GM12892 (cell line): Measurements from ENCODE around the gene NRARP.

Source experiments
- DNase-seq: peaks from one replicate; pipeline ENCODE4 v3.0.0; 2011; ENCODE audit not compliant: insufficient read length
- FAIRE-seq: peaks from 2 replicates; lab custom pipeline; 2011; peaks lifted over from hg19 to GRCh38; lab: Jason Lieb, UNC
- POLR2A ChIP-seq: IDR thresholded peaks from 2 replicates; pipeline ENCODE4 v1.6.1; 2011; ENCODE audit warnings: low read depth, low read length, control low read depth
- POLR2AphosphoS5 ChIP-seq: IDR thresholded peaks from 2 replicates; pipeline ENCODE4 v1.6.1; 2011; ENCODE audit warnings: low read depth, low read length, control low read depth
- TAF1 ChIP-seq: IDR thresholded peaks from 2 replicates; pipeline ENCODE4 v1.6.1; 2011; ENCODE audit warnings: low read depth, mild to moderate bottlenecking, control low read depth, low read length, borderline replicate concordance

Gene NRARP

GRCh38 chr9:137319739-137320551 lies 17.9 kb upstream of the NRARP start:
- TF ChIP-seq POLR2A = no peak
- TF ChIP-seq TAF1 = no peak
- TF ChIP-seq POLR2AphosphoS5 = no peak
- DNase-seq = no peak
- FAIRE-seq = no peak

- DNase-seq (peak; percentile 24), FAIRE-seq (no peak)
- TF ChIP-seq POLR2A (no peak), POLR2AphosphoS5 (no peak), TAF1 (no peak)
Observed at GRCh38 chr9:137319011-137319738, 17.1 kb upstream of the NRARP start.

GRCh38 chr9:137318602-137319001 lies 16.5 kb upstream of the NRARP start:
- FAIRE-seq = no peak
- DNase-seq = no peak
- no peak for TF ChIP-seq POLR2AphosphoS5
- no peak for TF ChIP-seq POLR2A
- TF ChIP-seq TAF1 = no peak

GRCh38 chr9:137317718-137318511 lies 15.8 kb upstream of the NRARP start:
- no peak for DNase-seq
- no peak for TF ChIP-seq POLR2A
- no peak for TF ChIP-seq TAF1
- no peak for TF ChIP-seq POLR2AphosphoS5
- no peak for FAIRE-seq

GRCh38 chr9:137317021-137317717 lies 15.1 kb upstream of the NRARP start:
- DNase-seq (peak; percentile 25), FAIRE-seq (no peak)
- TF ChIP-seq POLR2AphosphoS5 (no peak), POLR2A (no peak), TAF1 (no peak)

GRCh38 chr9:137316012-137316981 lies 14.2 kb upstream of the NRARP start:
- DNase-seq (peak; percentile 80), FAIRE-seq (no peak)
- TF ChIP-seq POLR2AphosphoS5 = no peak
- no peak for TF ChIP-seq POLR2A
- no peak for TF ChIP-seq TAF1

- FAIRE-seq (no peak), DNase-seq (no peak)
- TF ChIP-seq POLR2AphosphoS5 = no peak
- no peak for TF ChIP-seq TAF1
- no peak for TF ChIP-seq POLR2A
Observed at GRCh38 chr9:137315581-137316011, 13.5 kb upstream of the NRARP start.

- TF ChIP-seq TAF1 (no peak), POLR2AphosphoS5 (no peak)
- DNase-seq (peak; percentile 25), FAIRE-seq (no peak)
Observed at GRCh38 chr9:137314561-137315560, 12.8 kb upstream of the NRARP start.

GRCh38 chr9:137313956-137314560 lies 12.0 kb upstream of the NRARP start:
- FAIRE-seq (no peak), DNase-seq (no peak)
- TF ChIP-seq TAF1 = no peak
- no peak for TF ChIP-seq POLR2AphosphoS5
